GM12891 (cell line): Measurements from ENCODE around the gene PIK3R1.

Source experiments
- DNase-seq: peaks from one replicate; pipeline ENCODE4 v3.0.0; 2011; ENCODE audit warnings: low spot score; ENCODE audit not compliant: insufficient read length
- FAIRE-seq: peaks from 2 replicates; lab custom pipeline; 2011; peaks lifted over from hg19 to GRCh38; lab: Jason Lieb, UNC
- PAX5 ChIP-seq: IDR thresholded peaks from 2 replicates; pipeline ENCODE4 v1.6.1; 2011; ENCODE audit warnings: low read length, moderate library complexity, mild to moderate bottlenecking; ENCODE audit not compliant: insufficient read depth, severe bottlenecking
- POLR2A ChIP-seq: IDR thresholded peaks from 2 replicates; pipeline ENCODE4 v1.6.1; 2011; ENCODE audit warnings: low read depth, low read length, control low read depth
- POLR2AphosphoS5 ChIP-seq: IDR thresholded peaks from 2 replicates; pipeline ENCODE4 v1.6.1; 2011; ENCODE audit warnings: low read depth, low read length, control low read depth
- POU2F2 ChIP-seq: IDR thresholded peaks from 2 replicates; pipeline ENCODE4 v1.6.1; 2011; ENCODE audit warnings: low read depth, mild to moderate bottlenecking, control low read depth, low read length, moderate library complexity
- SPI1 ChIP-seq: IDR thresholded peaks from 2 replicates; pipeline ENCODE4 v1.6.1; 2011; ENCODE audit warnings: low read depth, low read length, control low read depth
- TAF1 ChIP-seq: IDR thresholded peaks from 2 replicates; pipeline ENCODE4 v1.6.1; 2011; ENCODE audit warnings: low read depth, low read length, control low read depth

The PIK3R1 gene

GRCh38 chr5:68341006-68341405 lies 125.5 kb downstream of the PIK3R1 start:
- no peak for DNase-seq
- no peak for FAIRE-seq
- TF ChIP-seq SPI1 (no peak), POLR2A (no peak), POLR2AphosphoS5 (no peak), PAX5 (no peak), POU2F2 (no peak), TAF1 (no peak)

GRCh38 chr5:68342693-68343092 lies 127.1 kb downstream of the PIK3R1 start:
- no peak for DNase-seq
- no peak for FAIRE-seq
- no peak for TF ChIP-seq POU2F2
- no peak for TF ChIP-seq PAX5
- no peak for TF ChIP-seq TAF1
- TF ChIP-seq POLR2AphosphoS5: no peak
- TF ChIP-seq SPI1: no peak
- TF ChIP-seq POLR2A: no peak

- DNase-seq: no peak
- peak; percentile 84 for FAIRE-seq
- TF ChIP-seq TAF1 (no peak), SPI1 (no peak), PAX5 (no peak), POU2F2 (peak; percentile 83), POLR2A (no peak)
Observed at GRCh38 chr5:68343421-68343826, 127.9 kb downstream of the PIK3R1 start.

GRCh38 chr5:68344447-68345111 lies 129.0 kb downstream of the PIK3R1 start:
- FAIRE-seq (peak; percentile 78), DNase-seq (no peak)
- TF ChIP-seq POLR2AphosphoS5 (no peak), PAX5 (no peak), POLR2A (no peak), TAF1 (no peak), SPI1 (no peak), POU2F2 (no peak)

- TF ChIP-seq PAX5 (no peak), SPI1 (no peak), POU2F2 (no peak), POLR2A (no peak), POLR2AphosphoS5 (no peak)
- DNase-seq (no peak), FAIRE-seq (peak; percentile 82)
Observed at GRCh38 chr5:68345171-68345570, 129.6 kb downstream of the PIK3R1 start.

- no peak for TF ChIP-seq PAX5
- TF ChIP-seq POLR2AphosphoS5: no peak
- no peak for TF ChIP-seq POU2F2
- no peak for TF ChIP-seq SPI1
- DNase-seq (no peak), FAIRE-seq (no peak)
Observed at GRCh38 chr5:68345582-68345981, 130.0 kb downstream of the PIK3R1 start.

- FAIRE-seq: no peak
- DNase-seq: no peak
- TF ChIP-seq POU2F2: no peak
- no peak for TF ChIP-seq POLR2AphosphoS5
- TF ChIP-seq SPI1: peak; percentile 44
- TF ChIP-seq TAF1: no peak
- no peak for TF ChIP-seq POLR2A
- no peak for TF ChIP-seq PAX5
Observed at GRCh38 chr5:68347536-68347935, 132.0 kb downstream of the PIK3R1 start.

GRCh38 chr5:68348447-68349222 lies 133.1 kb downstream of the PIK3R1 start:
- FAIRE-seq (no peak), DNase-seq (no peak)
- TF ChIP-seq POLR2AphosphoS5 (no peak), TAF1 (no peak)

- no peak for FAIRE-seq
- TF ChIP-seq POLR2AphosphoS5 (no peak), TAF1 (no peak), PAX5 (no peak), SPI1 (no peak), POLR2A (no peak), POU2F2 (no peak)
- no peak for DNase-seq
Observed at GRCh38 chr5:68350176-68350575, 134.6 kb downstream of the PIK3R1 start.
